GM19438 (cell line): ENCODE data around the gene NOL12.
"Not testable (repeated sequence)": the region's sequence is repeated elsewhere in the genome, so short reads cannot be mapped to it uniquely, and the experiment has no call there.

ENCODE experiments used
- ATAC-seq: cut with Tn5 transposase; IDR thresholded peaks from one replicate; pipeline ENCODE4 v1.9.1; 2021; ENCODE audit warnings: low read depth; ENCODE audit not compliant: unreplicated experiment

The NOL12 gene

GRCh38 chr22:37686002-37686982 is at the start of gene NOL12:
Gene NOL12 (plus strand): TSS chr22:37686343. CDS start chr22:37686393, 50 bp downstream.
- ATAC-seq = peak; percentile 78

- no peak for ATAC-seq
Observed at GRCh38 chr22:37636949-37637273, 49.2 kb upstream of the NOL12 start.

GRCh38 chr22:37638391-37639069 is 47.6 kb upstream of the NOL12 start:
- ATAC-seq = no peak

- no peak for ATAC-seq
Observed at GRCh38 chr22:37639070-37639760, 46.9 kb upstream of the NOL12 start, which contains the start of gene SH3BP1. Gene SH3BP1 (plus strand): TSS chr22:37639669. CDS start chr22:37639788, 119 bp downstream.

GRCh38 chr22:37639771-37640590 is 46.2 kb upstream of the NOL12 start:
- ATAC-seq = no peak

GRCh38 chr22:37640591-37641560 is 45.3 kb upstream of the NOL12 start:
- no peak for ATAC-seq

GRCh38 chr22:37641561-37641949 is 44.6 kb upstream of the NOL12 start:
- no peak for ATAC-seq

GRCh38 chr22:37643225-37643847 is 42.8 kb upstream of the NOL12 start:
- no peak for ATAC-seq

- no peak for ATAC-seq
Observed at GRCh38 chr22:37647317-37647716, 38.8 kb upstream of the NOL12 start.

GRCh38 chr22:37647928-37648327 is 38.2 kb upstream of the NOL12 start:
- ATAC-seq = no peak

GRCh38 chr22:37650463-37651136 is 35.5 kb upstream of the NOL12 start:
- ATAC-seq = no peak

GRCh38 chr22:37654563-37655251 is 31.4 kb upstream of the NOL12 start:
- no peak for ATAC-seq

GRCh38 chr22:37655252-37655563 is 30.9 kb upstream of the NOL12 start:
- no peak for ATAC-seq

GRCh38 chr22:37656583-37656982 is 29.6 kb upstream of the NOL12 start:
- ATAC-seq = not testable (repeated sequence)

GRCh38 chr22:37657590-37658132 is 28.5 kb upstream of the NOL12 start:
- no peak for ATAC-seq

GRCh38 chr22:37658133-37659065 is 27.7 kb upstream of the NOL12 start, which contains the start of gene PDXP:
Gene PDXP (plus strand): TSS chr22:37658723. CDS start chr22:37658783, 60 bp downstream.
- ATAC-seq = peak; percentile 71
